ENCODE results near the gene OSBPL5. TPM values are rescaled to one million over a fixed set of nuclear protein-coding genes. Genes with fewer than 3 reads are reported as not detected.
A peak's percentile ranks its signal among the peaks of the same experiment; 100 is the strongest.

OSBPL5 gene, protein sequence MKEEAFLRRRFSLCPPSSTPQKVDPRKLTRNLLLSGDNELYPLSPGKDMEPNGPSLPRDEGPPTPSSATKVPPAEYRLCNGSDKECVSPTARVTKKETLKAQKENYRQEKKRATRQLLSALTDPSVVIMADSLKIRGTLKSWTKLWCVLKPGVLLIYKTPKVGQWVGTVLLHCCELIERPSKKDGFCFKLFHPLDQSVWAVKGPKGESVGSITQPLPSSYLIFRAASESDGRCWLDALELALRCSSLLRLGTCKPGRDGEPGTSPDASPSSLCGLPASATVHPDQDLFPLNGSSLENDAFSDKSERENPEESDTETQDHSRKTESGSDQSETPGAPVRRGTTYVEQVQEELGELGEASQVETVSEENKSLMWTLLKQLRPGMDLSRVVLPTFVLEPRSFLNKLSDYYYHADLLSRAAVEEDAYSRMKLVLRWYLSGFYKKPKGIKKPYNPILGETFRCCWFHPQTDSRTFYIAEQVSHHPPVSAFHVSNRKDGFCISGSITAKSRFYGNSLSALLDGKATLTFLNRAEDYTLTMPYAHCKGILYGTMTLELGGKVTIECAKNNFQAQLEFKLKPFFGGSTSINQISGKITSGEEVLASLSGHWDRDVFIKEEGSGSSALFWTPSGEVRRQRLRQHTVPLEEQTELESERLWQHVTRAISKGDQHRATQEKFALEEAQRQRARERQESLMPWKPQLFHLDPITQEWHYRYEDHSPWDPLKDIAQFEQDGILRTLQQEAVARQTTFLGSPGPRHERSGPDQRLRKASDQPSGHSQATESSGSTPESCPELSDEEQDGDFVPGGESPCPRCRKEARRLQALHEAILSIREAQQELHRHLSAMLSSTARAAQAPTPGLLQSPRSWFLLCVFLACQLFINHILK
- total RNA-seq (2021): 28.4 and 30.1 TPM in 2 replicates
- Bru-seq, nascent RNA: percentile 56 among the genes with signal in this experiment
- percentile 59 among the genes with signal in this experiment for BruChase-seq, experiment 1, labeled RNA remaining after a 2-hour chase
- percentile 63 among the genes with signal in this experiment for BruChase-seq, experiment 2, labeled RNA remaining after a 6-hour chase
- long read RNA-seq, transcript OSBPL5-201 (22 exons, 3,889 nt): major isoform, 7 of 26 reads
- long read RNA-seq, partial matches to known transcripts: 8 of 26 reads
- long read RNA-seq, other reads (novel, unspliced or antisense): 9 of 26 reads

DNA sequence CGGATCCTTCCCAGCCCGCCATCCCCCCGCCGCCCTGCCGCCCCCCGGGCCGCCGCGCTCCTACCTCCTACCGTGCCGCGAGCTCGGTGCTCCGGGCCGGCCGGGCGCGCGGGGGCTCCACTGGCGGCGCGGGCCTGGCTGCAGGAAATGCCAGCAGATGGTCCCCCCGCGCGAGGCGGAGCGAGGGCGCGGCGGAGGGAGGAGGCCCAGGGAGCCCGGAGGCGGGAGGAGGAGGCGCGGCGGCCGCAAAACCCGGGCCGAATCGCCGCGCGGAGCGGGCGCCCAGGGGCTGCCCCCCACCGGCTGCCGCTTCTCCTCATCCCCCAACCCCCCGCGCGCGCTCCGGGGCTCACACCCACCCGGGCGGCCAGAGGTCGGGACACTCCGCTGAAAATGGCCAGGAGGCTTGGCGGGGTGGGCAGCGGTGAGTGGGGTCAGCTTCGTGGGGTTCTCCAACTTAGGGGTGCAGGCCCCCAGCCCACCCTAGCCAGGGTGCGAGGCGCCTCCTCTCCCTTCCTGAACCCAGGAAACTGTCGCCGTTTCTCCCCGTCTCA is at the start of gene OSBPL5:
Gene OSBPL5, minus strand, starts transcription at position 159 of the 554 bp plus-strand sequence. CDS start 36,162 bp downstream, outside the sequence.
- peak within 1 kb of the TSS; percentile 53 for H3K27ac ChIP-seq (ENCODE audit: low read depth, low read length, poor library complexity, severe bottlenecking)
- CTCF ChIA-PET: no interaction called here
- intact Hi-C loops (cut with micrococcal nuclease; ENCODE audit: unreplicated experiment): no loop called here

GRCh38 chr11:3214420-3214699 is 49.2 kb upstream of the OSBPL5 start:
- peaks cover 6% of the 10 kb centered on the region for H3K9me3 ChIP-seq (ENCODE audit: low read depth, low read length, poor library complexity, severe bottlenecking)
- DNase-seq (ENCODE audit: low spot score): no peak
- intact Hi-C loops (cut with micrococcal nuclease; ENCODE audit: unreplicated experiment): no loop called here
- no peak overlapping the region for H3K27ac ChIP-seq (ENCODE audit: low read depth, low read length, poor library complexity, severe bottlenecking)
- no peaks in the 10 kb centered on the region for H3K36me3 ChIP-seq (ENCODE audit: insufficient read depth, low read length, poor library complexity, severe bottlenecking)
- CTCF ChIA-PET: no interaction called here
- TF ChIP-seq, protein P1, sequence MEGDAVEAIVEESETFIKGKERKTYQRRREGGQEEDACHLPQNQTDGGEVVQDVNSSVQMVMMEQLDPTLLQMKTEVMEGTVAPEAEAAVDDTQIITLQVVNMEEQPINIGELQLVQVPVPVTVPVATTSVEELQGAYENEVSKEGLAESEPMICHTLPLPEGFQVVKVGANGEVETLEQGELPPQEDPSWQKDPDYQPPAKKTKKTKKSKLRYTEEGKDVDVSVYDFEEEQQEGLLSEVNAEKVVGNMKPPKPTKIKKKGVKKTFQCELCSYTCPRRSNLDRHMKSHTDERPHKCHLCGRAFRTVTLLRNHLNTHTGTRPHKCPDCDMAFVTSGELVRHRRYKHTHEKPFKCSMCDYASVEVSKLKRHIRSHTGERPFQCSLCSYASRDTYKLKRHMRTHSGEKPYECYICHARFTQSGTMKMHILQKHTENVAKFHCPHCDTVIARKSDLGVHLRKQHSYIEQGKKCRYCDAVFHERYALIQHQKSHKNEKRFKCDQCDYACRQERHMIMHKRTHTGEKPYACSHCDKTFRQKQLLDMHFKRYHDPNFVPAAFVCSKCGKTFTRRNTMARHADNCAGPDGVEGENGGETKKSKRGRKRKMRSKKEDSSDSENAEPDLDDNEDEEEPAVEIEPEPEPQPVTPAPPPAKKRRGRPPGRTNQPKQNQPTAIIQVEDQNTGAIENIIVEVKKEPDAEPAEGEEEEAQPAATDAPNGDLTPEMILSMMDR (conservative IDR thresholded peaks at IDR 0.05; ENCODE audit: low read depth, low read length): no peak
- TF ChIP-seq EZH2 (IDR thresholded peaks at IDR 0.05; ENCODE audit: borderline replicate concordance, low read depth, low read length, poor library complexity, severe bottlenecking): no peak
- H3K4me1 ChIP-seq (ENCODE audit: insufficient read depth, low read length, poor library complexity, severe bottlenecking): no peaks in the 10 kb centered on the region
- no peak overlapping the region for H3K4me3 ChIP-seq (ENCODE audit: low read depth, low read length, poor library complexity, severe bottlenecking)
- no peaks in the 10 kb centered on the region for H3K27me3 ChIP-seq (replicated peaks; ENCODE audit: insufficient read depth, low read depth, low read length, poor library complexity)
- BruUV-seq (replicated peaks): no TSS peak
- POLR2A ChIA-PET (ENCODE audit: low non-redundant PET): no interaction called here

More for the DNA sequence above, at the start of gene OSBPL5:
- Histone ChIP-seq H3K4me3 (ENCODE audit: low read depth, low read length, poor library complexity, severe bottlenecking) (peak within 1 kb of the TSS; percentile 59), H3K4me1 (ENCODE audit: insufficient read depth, low read length, poor library complexity, severe bottlenecking) (peaks cover 10% of the 10 kb centered on the region), H3K27me3 (replicated peaks; ENCODE audit: insufficient read depth, low read depth, low read length, poor library complexity) (no peaks in the 10 kb centered on the region), H3K36me3 (ENCODE audit: insufficient read depth, low read length, poor library complexity, severe bottlenecking) (no peaks in the 10 kb centered on the region), H3K9me3 (ENCODE audit: low read depth, low read length, poor library complexity, severe bottlenecking) (no peaks in the 10 kb centered on the region)
- no peak for TF ChIP-seq EZH2 (IDR thresholded peaks at IDR 0.05; ENCODE audit: borderline replicate concordance, low read depth, low read length, poor library complexity, severe bottlenecking)
- TF ChIP-seq, protein P1 (conservative IDR thresholded peaks at IDR 0.05; ENCODE audit: low read depth, low read length): no peak
- no TSS peak for BruUV-seq (replicated peaks)
- POLR2A ChIA-PET (ENCODE audit: low non-redundant PET): interaction anchor here (0.5 kb wide), 1 partner anchor 104 kb away, joined by 3 read pairs; no protein-coding TSS in a partner anchor
- DNase-seq (ENCODE audit: low spot score): peak; percentile 79
